HG03039 (cell line): ENCODE measurements around the gene FOXJ1.

Experiments
- ATAC-seq: cut with Tn5 transposase; IDR thresholded peaks from one replicate; pipeline ENCODE4 v1.9.1; 2021; ENCODE audit warnings: mild to moderate bottlenecking, moderate library complexity; ENCODE audit not compliant: unreplicated experiment

FOXJ1 gene

DNA sequence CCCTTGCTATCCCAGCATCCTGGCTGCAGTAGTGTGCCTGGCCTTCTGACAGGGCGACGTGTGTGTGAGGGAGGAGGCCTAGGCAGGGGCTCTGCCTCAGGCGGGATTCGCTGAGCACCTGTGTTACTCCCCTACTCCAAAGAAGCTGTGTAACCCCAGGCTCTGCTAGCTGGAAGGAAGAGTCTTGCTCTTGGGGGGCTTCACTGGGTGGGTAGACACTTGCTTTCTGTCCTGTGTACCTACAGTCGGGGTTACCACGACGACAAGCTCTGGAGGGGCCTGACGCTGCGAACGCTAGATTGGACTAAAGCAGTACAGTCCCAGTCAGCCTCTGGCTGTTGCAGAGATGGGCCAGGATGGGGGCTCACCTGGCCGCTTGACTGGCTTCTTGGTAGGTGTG, 47.0 kb downstream of the FOXJ1 start:
- no peak for ATAC-seq

GRCh38 chr17:76092526-76093413, 48.3 kb downstream of the FOXJ1 start:
- no peak for ATAC-seq

- no peak for ATAC-seq
Observed at GRCh38 chr17:76091526-76092286, 49.3 kb downstream of the FOXJ1 start.

GRCh38 chr17:76090517-76091129, 50.4 kb downstream of the FOXJ1 start:
- ATAC-seq, result no peak

GRCh38 chr17:76089680-76090516, 51.1 kb downstream of the FOXJ1 start:
- no peak for ATAC-seq

- ATAC-seq, result no peak
Observed at GRCh38 chr17:76088868-76089576, 52.0 kb downstream of the FOXJ1 start.

DNA sequence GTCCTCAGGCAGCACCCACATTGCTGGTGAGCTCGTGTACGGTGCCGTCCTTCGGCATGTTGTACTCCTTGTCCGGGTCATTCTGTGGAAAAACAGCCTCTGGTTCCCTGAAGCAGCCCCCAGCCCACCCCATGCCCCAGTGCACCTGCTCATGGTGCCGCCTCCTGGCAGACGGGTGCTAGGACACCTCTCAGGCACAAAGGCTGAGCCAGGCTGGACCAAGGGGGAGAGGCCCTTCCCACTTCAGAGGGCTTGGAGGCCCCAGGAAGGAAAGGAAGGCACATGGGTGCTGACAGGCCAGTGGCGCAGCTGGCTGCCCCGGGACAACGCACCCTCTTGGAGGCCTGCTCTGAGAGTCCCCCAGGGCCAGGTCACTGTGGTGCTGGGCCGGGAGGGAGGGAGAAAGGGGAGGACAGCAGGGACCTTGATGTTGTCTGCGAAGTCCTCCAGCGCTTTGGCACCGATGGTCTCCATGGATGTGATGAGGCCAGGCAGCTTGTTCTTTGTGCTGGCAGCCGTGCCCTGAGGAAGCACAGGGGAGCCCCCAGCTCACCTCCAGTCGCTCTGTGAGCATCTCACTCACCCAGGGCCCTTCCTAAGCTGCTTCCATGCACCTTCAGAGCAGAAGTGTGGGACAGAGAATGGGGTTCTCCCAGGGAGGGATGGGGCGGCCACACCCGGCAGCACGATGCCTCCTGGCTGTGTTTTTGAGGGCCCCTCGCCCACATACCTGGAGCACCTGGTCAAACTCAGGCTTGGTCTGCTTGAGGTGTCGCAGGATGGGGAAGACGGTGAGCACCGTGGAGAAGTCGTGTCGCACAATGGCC, 52.8 kb downstream of the FOXJ1 start:
- ATAC-seq, result no peak

DNA sequence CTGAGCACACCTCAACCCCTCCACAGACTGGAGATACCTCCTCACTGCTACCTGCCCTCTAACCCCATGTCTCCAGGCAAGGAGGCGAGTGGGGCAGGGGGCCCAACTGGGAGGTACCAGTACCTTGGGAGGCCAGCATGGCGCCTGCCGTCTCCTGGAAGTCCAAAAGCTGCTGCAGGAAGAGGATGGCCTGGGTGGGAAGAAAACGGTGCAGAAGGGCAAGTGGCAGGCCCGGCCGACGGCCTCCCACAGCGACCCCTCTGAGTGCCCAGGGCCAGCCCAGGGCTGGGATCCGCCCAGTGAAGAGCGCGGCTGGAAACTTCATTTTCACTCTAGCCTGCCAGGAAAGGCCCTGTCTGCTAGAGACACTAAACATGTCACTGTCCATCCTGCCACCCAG, 53.5 kb downstream of the FOXJ1 start:
- ATAC-seq, result no peak

GRCh38 chr17:76086384-76086783, 54.7 kb downstream of the FOXJ1 start:
- no peak for ATAC-seq
